NCI-H2227 treated with DMSO at 0.1 percent for 48 hours (cell line): ENCODE results near the gene JAZF1.

ENCODE experiments used
- DNase-seq: peaks from one replicate; lab custom pipeline; 2025; lab: John Stamatoyannopoulos, UW

Gene JAZF1

GRCh38 chr7:27835376-27835775 lies 345.2 kb downstream of the JAZF1 start:
- DNase-seq = no peak

GRCh38 chr7:27834179-27834921 lies 346.2 kb downstream of the JAZF1 start:
- DNase-seq = no peak

- DNase-seq = no peak
Observed at GRCh38 chr7:27826357-27826756, 354.2 kb downstream of the JAZF1 start.

GRCh38 chr7:27825891-27826290 lies 354.7 kb downstream of the JAZF1 start:
- no peak for DNase-seq

- DNase-seq = no peak
Observed at GRCh38 chr7:27822245-27822644, 358.4 kb downstream of the JAZF1 start.

- no peak for DNase-seq
Observed at GRCh38 chr7:27812706-27813105, 367.9 kb downstream of the JAZF1 start.

- DNase-seq = no peak
Observed at GRCh38 chr7:27810186-27810585, 370.4 kb downstream of the JAZF1 start.

GRCh38 chr7:27808626-27809025 lies 372.0 kb downstream of the JAZF1 start:
- DNase-seq = peak; percentile 9

- DNase-seq = no peak
Observed at GRCh38 chr7:27804139-27804538, 376.5 kb downstream of the JAZF1 start.

GRCh38 chr7:27802999-27803398 lies 377.6 kb downstream of the JAZF1 start:
- no peak for DNase-seq

GRCh38 chr7:27799212-27799611 lies 381.4 kb downstream of the JAZF1 start:
- no peak for DNase-seq

GRCh38 chr7:27795977-27796376 lies 384.6 kb downstream of the JAZF1 start:
- no peak for DNase-seq

- DNase-seq = no peak
Observed at GRCh38 chr7:27793780-27794179, 386.8 kb downstream of the JAZF1 start.

GRCh38 chr7:27788437-27788836 lies 392.2 kb downstream of the JAZF1 start:
- no peak for DNase-seq

- DNase-seq = peak; percentile 4
Observed at GRCh38 chr7:27784399-27785053, 396.1 kb downstream of the JAZF1 start.

GRCh38 chr7:27782849-27783248 lies 397.7 kb downstream of the JAZF1 start:
- DNase-seq = no peak

- DNase-seq = no peak
Observed at GRCh38 chr7:27781188-27781587, 399.4 kb downstream of the JAZF1 start.
